ENCODE data around the gene TMEM138. TPM values are rescaled to one million over a fixed set of nuclear protein-coding genes. Genes with fewer than 3 reads are reported as not detected.

Gene TMEM138
- total and polyA plus RNA-seq, 7 donors = 12.9 to 37.0 (median 25.2) TPM

- H3K27ac ChIP-seq = no peak overlapping the region
- DNase-seq = no peak
- no peak for ATAC-seq
- 76 to 88% (median 81%) methylated on average over 1 of the region's 1 CpG for WGBS, 3 donors
- intact Hi-C loops (cut with DNase I) = no loop called here
- no peak for TF ChIP-seq CTCF (IDR thresholded peaks at IDR 0.05)
- no peak overlapping the region for H3K4me3 ChIP-seq
- peaks cover 3 to 16% of the 10 kb centered on the region in 2 donors for H3K36me3 ChIP-seq (ENCODE audit: insufficient read depth in 1 of 2, low read depth in 1 of 2)
- H3K4me1 ChIP-seq = peaks cover 11% of the 10 kb centered on the region
- H3K27me3 ChIP-seq (ENCODE audit: insufficient read depth in 3 of 3, low read length in 2 of 3) = no peaks in the 10 kb centered on the region
- H3K9me3 ChIP-seq = no peaks in the 10 kb centered on the region
These were observed 28.0 kb downstream of the TMEM138 start for GRCh38 chr11:61390161-61390560.

GRCh38 chr11:61392981-61393595 is 30.9 kb downstream of the TMEM138 start:
- Histone ChIP-seq H3K4me1 (peaks cover 8% of the 10 kb centered on the region), H3K4me3 (peak overlapping the region; percentile 93), H3K36me3 (ENCODE audit: insufficient read depth in 1 of 2, low read depth in 1 of 2) (peaks cover 5 to 46% of the 10 kb centered on the region in 2 donors), H3K27me3 (ENCODE audit: insufficient read depth in 3 of 3, low read length in 2 of 3) (no peaks in the 10 kb centered on the region), H3K9me3 (no peaks in the 10 kb centered on the region), H3K27ac (peak overlapping the region; percentile 89)
- no peak for TF ChIP-seq CTCF (IDR thresholded peaks at IDR 0.05)
- intact Hi-C loops (cut with DNase I) = no loop called here
- DNase-seq (no peak), ATAC-seq (peak in 2 of 4 donors; percentile 36 to 39)
- WGBS, 3 donors = 0 to 2% (median 2%) methylated on average over 15 of the region's 15 CpGs

- intact Hi-C loops (cut with DNase I) = no loop called here
- Histone ChIP-seq H3K36me3 (ENCODE audit: insufficient read depth in 1 of 2, low read depth in 1 of 2) (peaks cover 20 to 97% of the 10 kb centered on the region in 2 donors), H3K27ac (no peak overlapping the region), H3K4me3 (no peak overlapping the region), H3K9me3 (no peaks in the 10 kb centered on the region), H3K4me1 (peaks cover 3% of the 10 kb centered on the region), H3K27me3 (ENCODE audit: insufficient read depth in 3 of 3, low read length in 2 of 3) (no peaks in the 10 kb centered on the region)
- WGBS, 3 donors = 83 to 89% (median 85%) methylated on average over 2 of the region's 2 CpGs
- DNase-seq (no peak), ATAC-seq (peak in 1 of 4 donors; percentile 13)
- no peak for TF ChIP-seq CTCF (IDR thresholded peaks at IDR 0.05)
These were observed 39.0 kb downstream of the TMEM138 start for GRCh38 chr11:61401173-61401572.

GRCh38 chr11:61401573-61401972 is 39.4 kb downstream of the TMEM138 start:
- Histone ChIP-seq H3K4me1 (peaks cover 4% of the 10 kb centered on the region), H3K9me3 (no peaks in the 10 kb centered on the region), H3K36me3 (ENCODE audit: insufficient read depth in 1 of 2, low read depth in 1 of 2) (peaks cover 20 to 97% of the 10 kb centered on the region in 2 donors), H3K27me3 (ENCODE audit: insufficient read depth in 3 of 3, low read length in 2 of 3) (no peaks in the 10 kb centered on the region), H3K4me3 (no peak overlapping the region), H3K27ac (no peak overlapping the region)
- no peak for TF ChIP-seq CTCF (IDR thresholded peaks at IDR 0.05)
- DNase-seq = no peak
- intact Hi-C loops (cut with DNase I) = no loop called here
- 90 to 95% (median 93%) methylated on average over 2 of the region's 2 CpGs for WGBS, 3 donors
- ATAC-seq = no peak

GRCh38 chr11:61403658-61404057 is 41.5 kb downstream of the TMEM138 start:
- no peak for DNase-seq
- Histone ChIP-seq H3K4me1 (peaks cover 4% of the 10 kb centered on the region), H3K4me3 (no peak overlapping the region), H3K27ac (no peak overlapping the region), H3K9me3 (no peaks in the 10 kb centered on the region), H3K36me3 (ENCODE audit: insufficient read depth in 1 of 2, low read depth in 1 of 2) (peaks cover 24 to 97% of the 10 kb centered on the region in 2 donors), H3K27me3 (ENCODE audit: insufficient read depth in 3 of 3, low read length in 2 of 3) (no peaks in the 10 kb centered on the region)
- WGBS, 3 donors = 92 to 100% (median 93%) methylated on average over 1 of the region's 1 CpG
- no peak for ATAC-seq
- intact Hi-C loops (cut with DNase I) = no loop called here
- TF ChIP-seq CTCF (IDR thresholded peaks at IDR 0.05) = no peak
